NCI-H1694 treated with DMSO at 0.1 percent for 48 hours (cell line): ENCODE data around the gene CLBA1.
"Not testable (repeated sequence)": the region's sequence is repeated elsewhere in the genome, so short reads cannot be mapped to it uniquely, and the experiment has no call there.

Experiments
- DNase-seq: peaks from one replicate; lab custom pipeline; 2025; lab: John Stamatoyannopoulos, UW

The CLBA1 gene

GRCh38 chr14:104985675-104986486 lies at the start of gene CLBA1:
Gene CLBA1, plus strand, starts transcription at chr14:104985788. Its CDS starts 644 bp downstream, at chr14:104986432.
- DNase-seq, result peak; percentile 91

- no peak for DNase-seq
Measured at GRCh38 chr14:104935955-104936354, 49.6 kb upstream of the CLBA1 start.

GRCh38 chr14:104936361-104937155 lies 49.0 kb upstream of the CLBA1 start:
- no peak for DNase-seq

GRCh38 chr14:104937161-104937560 lies 48.4 kb upstream of the CLBA1 start:
- no peak for DNase-seq

- DNase-seq, result no peak
Measured at GRCh38 chr14:104937694-104938365, 47.8 kb upstream of the CLBA1 start.

GRCh38 chr14:104938436-104938835 lies 47.2 kb upstream of the CLBA1 start:
- no peak for DNase-seq

- no peak for DNase-seq
Measured at GRCh38 chr14:104938960-104939359, 46.6 kb upstream of the CLBA1 start.

- no peak for DNase-seq
Measured at GRCh38 chr14:104939666-104940410, 45.8 kb upstream of the CLBA1 start.

- no peak for DNase-seq
Measured at GRCh38 chr14:104940526-104941150, 45.0 kb upstream of the CLBA1 start.

GRCh38 chr14:104941508-104942365 lies 43.9 kb upstream of the CLBA1 start:
- DNase-seq, result no peak

- no peak for DNase-seq
Measured at GRCh38 chr14:104942586-104942985, 43.0 kb upstream of the CLBA1 start.

- DNase-seq, result not testable (repeated sequence)
Measured at GRCh38 chr14:104943216-104944015, 42.2 kb upstream of the CLBA1 start.

GRCh38 chr14:104944016-104944308 lies 41.6 kb upstream of the CLBA1 start:
- not testable (repeated sequence) for DNase-seq

- not testable (repeated sequence) for DNase-seq
Measured at GRCh38 chr14:104944436-104945205, 41.0 kb upstream of the CLBA1 start.

- DNase-seq, result not testable (repeated sequence)
Measured at GRCh38 chr14:104945266-104945665, 40.3 kb upstream of the CLBA1 start.

GRCh38 chr14:104945986-104946965 lies 39.3 kb upstream of the CLBA1 start:
- not testable (repeated sequence) for DNase-seq

- DNase-seq, result not testable (repeated sequence)
Measured at GRCh38 chr14:104947201-104947600, 38.4 kb upstream of the CLBA1 start.
